NCI-H524 treated with DMSO at 0.1 percent for 48 hours (cell line): Measurements from ENCODE around the gene LONRF2.

Experiments
- DNase-seq: peaks from one replicate; lab custom pipeline; 2025; lab: John Stamatoyannopoulos, UW

The LONRF2 gene

GRCh38 chr2:100236166-100236565, 86.1 kb downstream of the LONRF2 start:
- DNase-seq, result no peak

- no peak for DNase-seq
Observed at GRCh38 chr2:100235581-100235980, 86.7 kb downstream of the LONRF2 start.

- DNase-seq, result no peak
Observed at GRCh38 chr2:100235098-100235497, 87.2 kb downstream of the LONRF2 start.

GRCh38 chr2:100234141-100234540, 88.2 kb downstream of the LONRF2 start:
- DNase-seq, result no peak

GRCh38 chr2:100233061-100233460, 89.2 kb downstream of the LONRF2 start:
- DNase-seq, result no peak

- DNase-seq, result no peak
Observed at GRCh38 chr2:100230754-100231153, 91.5 kb downstream of the LONRF2 start.

GRCh38 chr2:100228967-100229366, 93.3 kb downstream of the LONRF2 start:
- no peak for DNase-seq

- no peak for DNase-seq
Observed at GRCh38 chr2:100228415-100228814, 93.9 kb downstream of the LONRF2 start.

- no peak for DNase-seq
Observed at GRCh38 chr2:100224988-100225710, 97.2 kb downstream of the LONRF2 start.

GRCh38 chr2:100223502-100223901, 98.8 kb downstream of the LONRF2 start:
- no peak for DNase-seq
